Amygdala (tissue), 56 donors: ENCODE measurements around the gene MBOAT1.
A peak's percentile ranks its signal among the peaks of the same experiment; 100 is the strongest.
"Not testable (repeated sequence)": the region's sequence is repeated elsewhere in the genome, so short reads cannot be mapped to it uniquely, and the experiment has no call there.

Experiments used
- DNase-seq, 56 donors: peaks; one replicate each; lab custom pipeline; 2025; lab: John Stamatoyannopoulos, UW

Gene MBOAT1

DNA sequence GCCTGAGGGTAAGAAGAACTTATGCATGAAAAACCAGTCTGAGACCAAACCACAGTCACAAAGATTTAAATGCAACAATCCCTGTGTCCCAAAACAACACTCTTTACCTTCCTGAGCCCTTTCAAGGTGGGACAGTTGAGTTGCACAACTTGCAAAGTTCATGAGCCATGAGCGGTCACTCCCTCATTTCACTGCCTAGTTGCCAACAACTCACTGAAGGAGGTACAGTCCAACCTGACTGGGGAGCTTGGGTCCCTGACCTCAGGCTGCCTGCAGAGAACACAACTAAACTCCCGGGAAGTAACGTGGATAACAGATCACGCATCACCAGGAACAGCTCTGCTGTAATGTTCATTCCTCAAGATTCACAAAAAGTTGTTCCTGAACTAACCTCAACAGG is 69.4 kb downstream of the MBOAT1 start:
- DNase-seq = no peak

GRCh38 chr6:20141931-20142330 is 70.3 kb downstream of the MBOAT1 start:
- no peak for DNase-seq

DNA sequence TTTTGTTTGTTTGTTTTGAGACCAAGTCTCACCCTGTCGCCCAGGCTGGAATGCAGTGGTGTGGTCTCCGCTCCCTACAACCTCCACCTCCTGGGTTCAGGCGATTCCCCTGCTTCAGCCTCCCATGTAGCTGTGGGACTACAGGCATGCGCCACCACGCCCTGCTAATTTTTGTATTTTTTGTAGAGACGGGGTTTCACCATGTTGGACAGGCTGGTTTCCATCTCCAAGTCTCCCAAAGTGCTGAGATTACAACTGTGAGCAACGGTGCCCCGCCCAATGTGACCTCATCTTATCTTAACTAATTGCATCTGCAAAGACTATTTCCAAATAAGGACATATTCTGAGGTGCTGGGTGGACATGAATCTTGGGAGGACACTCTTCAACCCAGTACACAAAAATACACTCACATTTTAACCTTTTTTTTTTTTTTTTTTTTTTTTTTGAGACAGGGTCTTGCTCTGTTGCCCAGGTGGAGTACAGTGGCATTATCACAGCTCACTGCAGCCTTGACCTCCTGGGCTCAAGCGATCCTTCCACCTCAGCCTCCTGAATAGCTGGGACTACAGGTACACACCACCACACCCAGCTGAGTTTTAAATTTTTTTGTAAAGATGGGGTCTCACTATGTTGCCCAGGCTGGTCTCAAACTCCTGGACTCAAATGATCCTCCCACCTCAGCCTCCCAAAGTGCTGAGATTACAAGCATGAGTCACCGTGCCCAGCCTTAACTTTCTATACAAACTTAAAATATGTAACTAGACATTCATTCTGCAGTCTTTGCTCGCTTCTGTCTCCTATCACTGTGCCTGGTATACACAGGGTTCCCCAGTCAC is 72.9 kb downstream of the MBOAT1 start:
- DNase-seq = not testable (repeated sequence)

DNA sequence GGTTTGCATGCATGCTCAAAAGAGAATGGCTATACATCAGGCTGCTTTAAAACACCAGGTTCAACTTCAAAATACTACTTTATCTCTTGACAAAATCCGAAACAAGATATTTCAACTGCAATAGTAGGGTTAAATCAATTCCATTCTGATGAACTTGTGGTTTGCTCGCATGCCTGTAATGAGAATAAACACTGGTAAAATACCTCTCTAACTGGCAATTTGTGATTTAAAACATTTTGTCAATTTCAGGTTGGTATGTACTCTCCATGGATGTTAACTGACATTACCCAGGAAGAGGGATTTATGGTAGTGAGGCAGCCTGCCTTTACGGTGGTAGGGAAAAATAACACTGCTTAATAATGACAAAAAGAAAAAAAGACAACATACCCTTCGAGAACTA is 74.4 kb downstream of the MBOAT1 start:
- no peak for DNase-seq

- DNase-seq = no peak
Observed at GRCh38 chr6:20137240-20137639, 75.0 kb downstream of the MBOAT1 start.

GRCh38 chr6:20135677-20136268 is 76.5 kb downstream of the MBOAT1 start:
- DNase-seq = no peak

DNA sequence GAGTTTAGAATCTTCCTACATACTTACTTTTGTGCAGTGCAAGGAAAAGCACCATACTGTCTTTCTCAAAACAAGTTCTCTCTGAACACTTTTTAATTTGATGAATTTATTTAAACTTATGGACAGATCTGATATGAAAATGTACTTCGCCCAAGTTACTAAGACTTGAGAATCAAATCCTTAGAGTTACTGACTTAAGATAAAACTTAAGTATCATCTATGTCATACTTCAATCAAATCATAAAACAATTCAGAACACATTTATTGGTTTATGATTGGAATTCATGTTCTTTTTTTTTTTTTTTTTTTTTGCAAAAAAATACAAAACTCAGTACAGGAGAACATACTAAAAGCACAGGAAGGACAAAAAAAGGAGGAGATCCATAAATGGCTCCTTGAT is 77.7 kb downstream of the MBOAT1 start:
- no peak for DNase-seq

GRCh38 chr6:20129290-20130088 is 82.8 kb downstream of the MBOAT1 start:
- no peak for DNase-seq

- no peak for DNase-seq
Observed at GRCh38 chr6:20128018-20128417, 84.3 kb downstream of the MBOAT1 start.

GRCh38 chr6:20126789-20127653 is 85.2 kb downstream of the MBOAT1 start:
- peak in 43 of 56 donors; percentile 1 to 71 (median 16) for DNase-seq

DNA sequence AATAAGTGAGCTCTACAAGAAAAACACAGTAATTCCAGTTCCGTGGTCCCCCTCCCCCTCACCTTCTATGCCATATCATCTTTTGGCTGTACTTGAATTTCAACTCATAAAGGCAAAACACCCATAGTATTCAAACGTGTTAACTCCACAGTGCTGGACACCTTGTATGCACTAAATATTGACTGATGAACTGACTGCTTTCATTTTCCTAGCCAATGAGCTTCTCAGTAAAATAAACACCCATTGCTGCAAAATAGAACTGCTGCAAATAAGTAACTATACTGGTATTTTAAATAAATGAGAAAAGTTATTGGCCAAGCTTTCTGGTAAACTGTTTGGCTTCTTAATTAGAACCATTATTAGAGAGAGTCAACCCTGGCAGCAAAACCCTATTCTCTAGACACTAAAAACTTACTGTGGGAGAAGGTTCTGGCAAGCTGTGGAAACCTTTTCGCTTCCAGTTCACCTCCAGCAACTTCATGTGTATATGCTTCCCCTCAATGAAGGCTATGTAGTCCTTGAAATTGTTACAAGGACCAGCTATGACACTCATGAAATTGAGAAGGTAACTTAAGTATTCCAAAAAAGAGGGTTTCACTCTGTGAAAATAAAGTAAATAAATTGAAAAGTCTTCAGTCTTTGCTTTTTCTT is 86.0 kb downstream of the MBOAT1 start:
- DNase-seq = no peak

- no peak for DNase-seq
Observed at GRCh38 chr6:20124545-20124944, 87.7 kb downstream of the MBOAT1 start.

DNA sequence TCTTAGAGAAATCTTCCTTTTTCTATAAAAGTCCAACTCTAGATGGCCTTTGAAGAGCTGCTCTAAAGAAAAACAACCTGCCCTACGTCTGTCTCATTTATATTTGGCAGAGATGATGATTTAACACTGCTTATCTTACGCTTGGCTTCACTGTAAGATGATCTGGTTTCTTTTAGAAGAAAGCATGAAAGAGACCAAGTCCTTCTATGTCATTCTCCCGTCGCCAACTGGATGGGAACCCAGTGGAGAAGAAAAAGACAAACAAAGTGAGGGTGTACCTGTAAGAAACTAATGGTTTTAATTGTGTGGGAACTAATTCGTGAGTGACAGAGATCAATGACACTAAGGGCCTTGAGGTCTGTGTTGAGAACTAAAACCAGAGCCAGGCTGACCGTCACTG is 92.8 kb downstream of the MBOAT1 start:
- DNase-seq = no peak

GRCh38 chr6:20118892-20119291 is 93.4 kb downstream of the MBOAT1 start:
- no peak for DNase-seq

- DNase-seq = no peak
Observed at GRCh38 chr6:20117474-20117873, 94.8 kb downstream of the MBOAT1 start.

DNA sequence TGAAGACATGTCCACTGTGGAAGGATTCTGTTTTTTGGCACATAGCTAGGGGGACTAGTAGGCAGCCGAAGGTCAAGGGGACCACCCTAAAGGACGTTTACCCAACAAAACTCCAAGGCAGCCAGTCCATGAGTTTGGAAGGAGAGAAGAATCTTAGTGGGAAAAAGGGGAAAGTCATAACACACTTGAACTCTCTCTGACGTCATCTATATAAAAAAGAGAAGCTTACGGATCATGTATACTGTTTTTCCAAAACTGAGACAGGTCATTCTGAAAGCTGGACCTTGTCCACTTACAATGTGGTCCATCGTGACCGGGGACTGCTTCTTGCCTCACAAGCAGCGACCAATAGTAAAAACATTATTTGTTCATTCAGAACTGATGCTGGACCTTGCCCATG is 95.5 kb downstream of the MBOAT1 start:
- DNase-seq = no peak

DNA sequence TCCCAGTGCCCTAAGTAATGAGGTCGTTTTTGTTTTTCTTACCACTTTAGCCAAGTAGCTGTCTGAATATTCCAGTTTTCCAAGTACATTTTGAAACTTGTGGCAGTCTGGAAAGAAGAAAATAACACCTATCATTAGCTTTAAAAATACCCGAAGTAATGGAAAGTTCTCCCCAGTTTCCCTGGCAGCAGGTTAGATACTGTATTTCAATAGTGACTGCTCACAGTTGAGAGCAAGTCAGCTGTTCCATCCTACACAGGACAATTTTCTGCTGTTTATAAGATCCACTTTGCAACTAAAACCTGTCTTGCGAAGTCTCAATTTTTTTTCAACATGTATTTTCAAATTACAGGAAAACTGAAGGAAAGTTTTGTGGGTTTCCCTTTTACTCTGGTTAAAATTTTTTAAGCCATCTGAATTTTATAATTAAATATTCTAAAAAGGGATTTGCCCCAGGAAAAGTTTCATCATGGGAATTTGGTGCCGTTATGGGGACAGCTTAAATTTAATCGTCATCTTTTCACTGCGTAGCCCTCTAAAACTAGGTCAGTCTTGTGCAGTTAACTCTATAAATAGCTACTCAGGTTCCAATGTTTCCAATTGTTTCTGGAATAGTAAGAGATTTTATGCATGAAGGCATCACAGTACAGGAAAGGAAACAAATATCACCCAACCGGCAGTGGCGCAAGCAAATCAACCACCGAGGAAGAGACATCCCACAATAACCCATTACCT is 96.9 kb downstream of the MBOAT1 start:
- no peak for DNase-seq

GRCh38 chr6:20113649-20114224 is 98.5 kb downstream of the MBOAT1 start:
- no peak for DNase-seq

- no peak for DNase-seq
Observed at GRCh38 chr6:20112841-20113240, 99.4 kb downstream of the MBOAT1 start.
